Erythroblast (primary cell): Measurements from ENCODE around the gene CUEDC2.

Experiments used
- DNase-seq, 2 experiments: peaks; one replicate each; lab custom pipeline; 2025; lab: John Stamatoyannopoulos, UW
- GATA1 ChIP-seq: IDR thresholded peaks from 2 replicates; pipeline ENCODE4 v1.6.1; 2011; ENCODE audit warnings: low read depth, mild to moderate bottlenecking, control low read depth, low read length, moderate library complexity
- POLR2A ChIP-seq: IDR thresholded peaks from 2 replicates; pipeline ENCODE4 v1.6.1; 2011; ENCODE audit warnings: mild to moderate bottlenecking, low read length

Gene CUEDC2

DNA sequence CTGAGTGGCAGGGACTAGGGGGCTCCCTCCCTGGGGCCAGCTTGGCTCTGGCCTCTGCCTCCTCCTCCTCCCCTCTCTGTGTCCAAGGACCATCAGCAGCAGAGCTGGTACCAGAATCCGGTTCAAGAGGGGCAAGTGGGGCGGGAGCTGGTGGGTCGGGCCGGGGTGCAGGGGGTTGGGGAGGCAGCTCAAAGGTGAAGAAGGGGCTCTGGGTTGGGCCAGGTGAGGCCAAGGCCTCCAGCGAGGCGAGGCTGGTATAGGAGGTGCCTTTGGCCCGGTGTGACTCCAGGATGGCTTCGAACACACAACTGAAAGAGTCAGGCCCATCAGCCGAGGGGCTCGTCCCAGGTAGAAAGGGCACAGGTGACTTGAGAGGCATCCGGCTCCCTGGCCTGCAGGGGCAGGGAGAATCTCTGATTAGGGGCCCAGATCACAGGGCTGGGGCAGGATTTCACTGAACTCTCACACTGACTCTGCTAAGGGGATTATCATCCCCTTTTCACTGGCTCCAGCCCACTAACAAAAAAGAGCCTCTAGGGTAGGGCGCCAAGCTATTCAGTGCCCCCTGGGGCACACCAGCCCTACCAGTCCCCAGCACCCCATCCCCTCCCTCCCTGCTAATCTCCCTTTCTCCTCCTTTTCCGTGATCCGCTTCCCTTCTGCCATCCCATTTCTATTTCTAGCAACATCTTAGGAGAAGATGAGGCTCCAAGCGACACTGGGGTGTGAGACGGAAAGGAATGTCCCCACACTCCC, 18.4 kb downstream of the CUEDC2 start:
- DNase-seq, result no peak
- no peak for TF ChIP-seq GATA1
- no peak for TF ChIP-seq POLR2A

DNA sequence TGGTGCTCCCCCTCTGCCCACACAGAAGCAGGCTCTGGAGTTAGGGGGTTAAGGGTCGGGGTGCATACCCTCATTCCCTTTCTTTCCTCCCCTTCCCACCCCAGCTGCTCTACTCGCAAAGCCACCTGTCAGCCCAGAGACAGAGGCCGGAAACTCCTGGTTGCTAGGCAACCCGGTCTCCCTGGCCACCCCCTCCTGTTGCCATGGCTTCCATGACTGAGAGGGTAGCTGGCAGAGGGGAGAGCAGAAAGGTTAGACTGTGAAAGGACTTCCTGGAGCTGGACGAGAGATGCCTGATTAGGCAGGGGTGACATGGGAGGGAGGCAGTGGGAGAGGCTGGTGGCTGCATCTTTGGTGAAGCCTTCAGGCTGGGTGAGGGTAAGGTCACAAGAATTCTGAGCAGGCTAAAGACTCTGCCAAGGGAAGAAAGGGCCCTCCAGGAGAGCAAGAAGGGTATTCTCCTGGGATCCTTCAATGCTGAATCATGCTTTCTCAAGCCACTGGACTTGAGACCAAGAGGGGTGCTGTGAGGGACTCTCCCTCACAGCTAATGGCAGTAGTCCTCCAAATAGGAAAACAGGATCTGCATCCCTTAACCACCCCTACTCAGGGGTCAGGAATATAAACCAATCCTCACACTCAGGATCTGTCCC, 19.2 kb downstream of the CUEDC2 start:
- TF ChIP-seq GATA1 (no peak), POLR2A (no peak)
- DNase-seq, result no peak

GRCh38 chr10:102412293-102412692, 20.1 kb downstream of the CUEDC2 start:
- no peak for DNase-seq
- no peak for TF ChIP-seq POLR2A
- no peak for TF ChIP-seq GATA1

- TF ChIP-seq GATA1 (no peak), POLR2A (no peak)
- DNase-seq, result no peak
These were observed 20.8 kb downstream of the CUEDC2 start for GRCh38 chr10:102411341-102412255.

GRCh38 chr10:102410429-102411073, 21.8 kb downstream of the CUEDC2 start:
- TF ChIP-seq POLR2A (no peak), GATA1 (no peak)
- DNase-seq, result no peak

GRCh38 chr10:102409604-102410428, 22.6 kb downstream of the CUEDC2 start:
- TF ChIP-seq GATA1 (no peak), POLR2A (no peak)
- DNase-seq, result no peak

GRCh38 chr10:102408728-102409603, 23.4 kb downstream of the CUEDC2 start:
- TF ChIP-seq GATA1, result no peak
- TF ChIP-seq POLR2A, result no peak
- DNase-seq, result no peak

GRCh38 chr10:102408131-102408727, 24.1 kb downstream of the CUEDC2 start:
- no peak for TF ChIP-seq GATA1
- no peak for TF ChIP-seq POLR2A
- no peak for DNase-seq

DNA sequence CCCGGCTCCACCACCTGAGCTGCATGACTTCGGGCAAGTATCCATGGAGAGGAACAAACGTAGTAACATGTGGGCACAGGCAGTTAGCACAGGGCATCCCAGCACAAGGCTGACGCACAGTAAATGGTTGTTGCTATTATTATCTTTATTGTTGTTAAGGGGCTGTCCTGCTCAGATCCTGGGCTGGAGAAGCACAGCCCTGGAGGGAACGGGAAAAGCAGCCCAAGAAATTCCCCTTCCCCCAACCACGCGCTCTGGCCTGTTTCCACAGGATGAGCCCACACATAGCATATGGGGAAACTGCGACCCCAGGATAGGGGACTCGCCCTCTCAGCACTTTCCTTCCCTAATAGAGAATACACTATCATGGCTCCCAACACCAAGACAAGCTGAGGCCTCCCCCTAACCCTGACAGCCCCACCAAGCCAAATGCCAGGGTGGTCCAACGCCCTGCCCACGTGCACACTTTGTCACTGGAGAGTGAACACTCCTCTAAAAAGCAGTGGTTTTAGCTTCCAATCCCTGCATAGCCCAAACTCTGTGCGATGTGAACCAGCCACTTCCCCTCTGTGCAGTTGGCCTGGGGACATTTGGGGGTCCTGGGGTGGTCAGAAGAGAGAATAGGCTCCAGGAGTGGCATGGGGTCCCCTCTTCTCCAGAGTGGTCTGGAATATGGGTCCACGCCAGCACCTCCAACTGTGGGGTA, 24.8 kb downstream of the CUEDC2 start:
- TF ChIP-seq GATA1 (no peak), POLR2A (no peak)
- DNase-seq, result no peak

- TF ChIP-seq POLR2A (no peak), GATA1 (no peak)
These were observed 25.6 kb downstream of the CUEDC2 start for GRCh38 chr10:102406815-102407214.

GRCh38 chr10:102405632-102406031, 26.7 kb downstream of the CUEDC2 start:
- TF ChIP-seq GATA1 (no peak), POLR2A (no peak)
- no peak for DNase-seq

More at GRCh38 chr10:102406815-102407214, 25.6 kb downstream of the CUEDC2 start:
- DNase-seq, result no peak
